Measurements from ENCODE around the gene RUSC1.
"Not testable (repeated sequence)": the region's sequence is repeated elsewhere in the genome, so short reads cannot be mapped to it uniquely, and the experiment has no call there.

- not testable (repeated sequence) for TF ChIP-seq CTCF (IDR thresholded peaks at IDR 0.05; ENCODE audit: borderline replicate concordance, extremely low read depth, low read length, poor library complexity, severe bottlenecking); EZH2 (IDR thresholded peaks at IDR 0.05; ENCODE audit: borderline replicate concordance, low read depth, low read length, severe bottlenecking)
Observed at GRCh38 chr1:155291006-155291405, 29.7 kb upstream of the RUSC1 start.

Measured in DND-41 (cell line).